Ovary (tissue), 9 donors: ENCODE data around the gene GOLGA6A. TPM values are rescaled to one million over a fixed set of nuclear protein-coding genes. Genes with fewer than 3 reads are reported as not detected.
"Not testable (repeated sequence)": the region's sequence is repeated elsewhere in the genome, so short reads cannot be mapped to it uniquely, and the experiment has no call there.

ENCODE experiments used
- DNase-seq, 5 donors: peaks; one replicate each; pipeline ENCODE4 v3.0.0-alpha.2; 2019 to 2020
- H3K27ac ChIP-seq, 2 donors: fragments of 200-600 bp; one replicate each; pipeline versions ENCODE4 v1.5.1 to v1.8.0; 2019 to 2022
- H3K27me3 ChIP-seq: fragments of 200-600 bp; one replicate; pipeline ENCODE4 v1.8.0; 2022
- H3K36me3 ChIP-seq: fragments of 200-600 bp; sonication (generic); one replicate; pipeline ENCODE4 v1.5.1; 2019
- H3K4me1 ChIP-seq: one replicate; pipeline ENCODE4 v1.8.1; 2013; ENCODE audit warnings: mild to moderate bottlenecking, moderate library complexity; ENCODE audit not compliant: insufficient read depth
- H3K4me3 ChIP-seq: fragments of 200-600 bp; sonication (generic); one replicate; pipeline ENCODE4 v1.5.1; 2017
- H3K9me3 ChIP-seq, 2 donors: fragments of 200-600 bp in 1 of 2; sonication (generic) in 1 of 2; one replicate each; pipeline versions ENCODE4 v1.5.1 to v1.8.1; 2013 to 2019; ENCODE audit warnings: mild to moderate bottlenecking in 1 of 2, moderate library complexity in 1 of 2
- CTCF ChIP-seq, 3 donors: fragments of 450-650 bp in 2 of 3; fragments of 200-600 bp in 1 of 3; IDR thresholded peaks; one replicate each; pipeline versions ENCODE4 v1.5.1 to v1.8.0; 2016 to 2022; ENCODE audit warnings: antibody characterized with exemption in 3 of 3, mild to moderate bottlenecking in 1 of 3
- EP300 ChIP-seq: sonication (generic); formaldehyde crosslinking; IDR thresholded peaks from one replicate; pipeline ENCODE4 v1.6.1; 2017; ENCODE audit warnings: antibody characterized with exemption
- POLR2A ChIP-seq: fragments of 450-650 bp; IDR thresholded peaks from one replicate; pipeline ENCODE4 v1.6.1; 2017; ENCODE audit warnings: antibody characterized with exemption, mild to moderate bottlenecking, moderate library complexity
- WGBS, 3 donors: extraction: QIAGEN DNeasy Blood & Tissue Kit in 1 of 3; methylation state at CpG; one replicate each; pipeline versions ENCODE4 v1.1.5 to v1.1.7; 2013 to 2017; 5-methylcytosine and 5-hydroxymethylcytosine counted together
- intact Hi-C, 4 donors: fragments of 100-400 bp; cut with DNase I; formaldehyde crosslinking; loops; one replicate each; pipeline versions ENCODE4 v1.11.0 to v1.15.1; 2022 to 2023
- polyA plus RNA-seq, 2 donors: library from polyadenylated mRNA; stranded (reverse); fragments of 200-250 nt in 1 of 2; fragments of 350-450 nt in 1 of 2; fragmentation: Illumina TruSeq in 1 of 2; extraction: RNeasy Lipid Tissue Mini Kit (QIAGEN cat#74804) in 1 of 2; gene quantifications; one replicate each; pipeline ENCODE4 v1.2.3, GENCODE V29; 2013 to 2014
- total RNA-seq, 7 donors: library from RNA; depleted of rRNA in 2 of 7; stranded (reverse); fragments of >200 nt in 2 of 7; fragmentation: NEBNext Ultra II Directional in 3 of 7; extraction: Animal tissue kit (Norgen Biotek cat#: 25700) in 3 of 7; gene quantifications; one replicate each; pipeline versions ENCODE4 v1.1.0 to v1.2.4, GENCODE V29; 2016 to 2023
- donor health status: DM: no; HTN: no; CAD: no; lungs with moderate emphysema.
- donor health status: DM: no; HTN: no; CAD: no.
- donor health status: Bipolar disorder and iron deficiency.
- donor health status: DM: yes; HTN: yes; CAD: no.
- donor health status: DM: no; HTN: no; CAD: no.
- donor health status: DM: yes; HTN: yes; CAD: no.

The GOLGA6A gene
- total and polyA plus RNA-seq, 9 donors = 0.04 to 0.48 (median 0.37) TPM; not detected in 6

GRCh38 chr15:74109713-74110112 lies 27.4 kb upstream of the GOLGA6A start:
- no peaks in the 10 kb centered on the region for H3K9me3 ChIP-seq
- H3K27me3 ChIP-seq = no peaks in the 10 kb centered on the region
- no peak for DNase-seq
- H3K4me1 ChIP-seq = no peaks in the 10 kb centered on the region
- WGBS, 3 donors = 72 to 81% (median 81%) methylated on average over 7 of the region's 7 CpGs
- intact Hi-C loops = no loop called here
- H3K4me3 ChIP-seq = no peak overlapping the region
- no peak for TF ChIP-seq CTCF (IDR thresholded peaks at IDR 0.05)
- TF ChIP-seq EP300 = no peak
- no peak for TF ChIP-seq POLR2A
- no peaks in the 10 kb centered on the region for H3K36me3 ChIP-seq
- H3K27ac ChIP-seq = no peak overlapping the region

- H3K27me3 ChIP-seq, DNase-seq, H3K36me3 ChIP-seq, intact Hi-C loops, H3K4me3 ChIP-seq, H3K4me1 ChIP-seq, H3K27ac ChIP-seq, H3K9me3 ChIP-seq: not testable (repeated sequence)
- 78 to 87% (median 81%) methylated on average over 6 of the region's 6 CpGs for WGBS, 3 donors
These were observed 26.3 kb upstream of the GOLGA6A start for GRCh38 chr15:74108611-74109010.

- Histone ChIP-seq H3K4me1 (no peaks in the 10 kb centered on the region), H3K4me3 (no peak overlapping the region), H3K9me3 (no peaks in the 10 kb centered on the region), H3K27me3 (no peaks in the 10 kb centered on the region), H3K27ac (no peak overlapping the region), H3K36me3 (no peaks in the 10 kb centered on the region)
- no peak for DNase-seq
- 75 to 82% (median 80%) methylated on average over 5 of the region's 5 CpGs for WGBS, 3 donors
- intact Hi-C loops = no loop called here
- TF ChIP-seq POLR2A (no peak), EP300 (no peak), CTCF (IDR thresholded peaks at IDR 0.05) (no peak)
These were observed 25.8 kb upstream of the GOLGA6A start for GRCh38 chr15:74108111-74108510.

- WGBS, 3 donors = 1 to 5% (median 2%) methylated on average over 32 to 34 of the region's 45 CpGs
- H3K27me3 ChIP-seq, H3K27ac ChIP-seq, H3K9me3 ChIP-seq, H3K36me3 ChIP-seq, H3K4me1 ChIP-seq, intact Hi-C loops: not testable (repeated sequence)
- H3K4me3 ChIP-seq = peak overlapping the region; percentile 41
- DNase-seq = peak; percentile 87 to 95 (median 92)
These were observed 17.8 kb upstream of the GOLGA6A start for GRCh38 chr15:74099963-74100733.

- H3K4me3 ChIP-seq, intact Hi-C loops, H3K4me1 ChIP-seq, H3K27me3 ChIP-seq, H3K9me3 ChIP-seq, H3K36me3 ChIP-seq, H3K27ac ChIP-seq, DNase-seq: not testable (repeated sequence)
- WGBS, 3 donors = no CpG with 5 or more reads among the region's 27 CpGs
These were observed 14.6 kb upstream of the GOLGA6A start for GRCh38 chr15:74096753-74097474.

- H3K9me3 ChIP-seq, H3K4me1 ChIP-seq, H3K36me3 ChIP-seq, intact Hi-C loops, H3K4me3 ChIP-seq, H3K27me3 ChIP-seq, H3K27ac ChIP-seq, DNase-seq: not testable (repeated sequence)
- WGBS, 3 donors = 82% methylated on average over 6 of the region's 10 CpGs; no CpG with 5 or more reads in 2 of the 3 donors
These were observed 13.3 kb upstream of the GOLGA6A start for GRCh38 chr15:74095610-74096009.

GRCh38 chr15:74094567-74094966 lies 12.2 kb upstream of the GOLGA6A start:
- H3K4me1 ChIP-seq, H3K4me3 ChIP-seq, DNase-seq, H3K9me3 ChIP-seq, intact Hi-C loops, H3K36me3 ChIP-seq, H3K27me3 ChIP-seq, H3K27ac ChIP-seq: not testable (repeated sequence)
- no CpG with 5 or more reads among the region's 2 CpGs for WGBS, 3 donors

- peak in 1 of 5 donors; percentile 4 for DNase-seq
- intact Hi-C loops = not testable (repeated sequence)
These were observed 6.6 kb downstream of the GOLGA6A start for GRCh38 chr15:74075781-74076180.

GRCh38 chr15:74072614-74073337 lies 9.6 kb downstream of the GOLGA6A start:
- 43 to 57% (median 53%) methylated on average over 8 to 9 of the region's 16 CpGs for WGBS, 3 donors
- H3K4me3 ChIP-seq, H3K4me1 ChIP-seq, intact Hi-C loops, H3K27ac ChIP-seq, H3K27me3 ChIP-seq, H3K36me3 ChIP-seq, H3K9me3 ChIP-seq: not testable (repeated sequence)
- DNase-seq = peak in 1 of 5 donors; percentile 19

More at GRCh38 chr15:74075781-74076180, 6.6 kb downstream of the GOLGA6A start:
- not testable (repeated sequence) for H3K36me3 ChIP-seq, H3K9me3 ChIP-seq, H3K27me3 ChIP-seq, H3K4me3 ChIP-seq, H3K27ac ChIP-seq, H3K4me1 ChIP-seq
- 72 to 82% (median 74%) methylated on average over 8 to 9 of the region's 9 CpGs for WGBS, 3 donors
